ENCODE data around the gene HYAL1. TPM values are rescaled to one million over a fixed set of nuclear protein-coding genes. Genes with fewer than 3 reads are reported as not detected.

Gene HYAL1
- total RNA-seq, 1 donor from 2014 or later, result 4.1 TPM

DNA sequence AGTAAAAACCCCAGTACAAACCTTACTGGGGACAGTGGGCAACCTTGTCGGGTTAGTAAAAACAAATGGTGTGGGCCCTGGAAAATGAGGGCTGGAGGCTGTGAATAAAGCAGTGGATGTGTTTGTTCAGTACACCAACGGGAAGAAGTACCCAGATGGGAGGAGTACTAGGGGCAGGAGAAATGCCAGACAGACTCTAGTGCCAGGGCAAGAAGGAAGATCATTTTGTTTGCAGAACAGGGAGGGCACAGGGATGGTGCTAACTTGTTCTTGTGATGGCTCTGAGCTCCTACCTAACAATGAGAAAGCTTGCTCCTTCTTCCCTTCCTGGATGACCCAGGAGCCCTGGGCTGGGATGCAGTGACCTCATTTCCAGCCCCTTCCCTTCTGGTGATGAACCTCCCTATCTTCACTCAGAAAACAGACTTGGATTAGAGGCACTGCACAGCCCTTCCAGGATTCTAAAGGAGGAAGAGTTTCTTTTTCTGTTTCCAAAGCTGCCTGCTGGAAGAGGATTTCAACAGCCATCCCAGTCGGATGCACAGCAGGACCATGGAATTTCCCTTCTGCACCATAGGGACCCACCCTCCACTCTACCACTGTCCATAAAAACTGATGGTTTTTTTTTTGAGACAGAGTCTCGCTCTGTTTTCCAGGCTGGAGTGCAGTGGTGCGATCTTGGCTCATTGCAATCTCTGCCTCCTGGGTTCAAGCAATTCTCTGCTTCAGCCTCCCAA lies 31.1 kb upstream of the HYAL1 start:
- no peak for ATAC-seq

DNA sequence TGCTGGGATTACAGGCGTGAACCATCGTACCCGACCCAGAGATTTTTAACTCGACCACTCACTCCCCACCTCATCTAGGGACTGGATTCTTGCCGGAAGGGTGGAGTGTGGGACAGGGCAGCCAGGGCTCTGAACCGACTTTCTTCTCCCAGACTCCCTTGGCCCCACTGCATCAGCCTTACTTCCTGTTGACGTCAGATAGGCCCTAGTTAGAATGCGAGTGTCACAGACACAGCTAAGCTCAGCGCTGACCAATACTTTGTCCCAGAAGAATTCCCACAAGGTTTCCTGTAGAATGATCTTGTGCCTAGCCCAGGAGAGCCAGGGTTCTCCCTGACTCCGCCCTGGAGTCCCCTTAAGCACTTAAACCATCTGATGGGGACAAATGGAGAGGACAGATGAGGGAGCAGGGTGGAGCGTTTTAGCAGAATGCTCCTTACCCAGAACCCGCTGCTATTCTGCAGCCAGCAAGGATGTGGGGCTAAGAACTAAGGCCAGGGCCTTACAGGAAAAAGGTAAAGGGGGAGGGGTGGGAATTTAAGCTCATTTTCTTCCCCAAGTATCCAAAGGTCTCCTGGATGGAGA lies 30.5 kb upstream of the HYAL1 start:
- no peak for ATAC-seq

DNA sequence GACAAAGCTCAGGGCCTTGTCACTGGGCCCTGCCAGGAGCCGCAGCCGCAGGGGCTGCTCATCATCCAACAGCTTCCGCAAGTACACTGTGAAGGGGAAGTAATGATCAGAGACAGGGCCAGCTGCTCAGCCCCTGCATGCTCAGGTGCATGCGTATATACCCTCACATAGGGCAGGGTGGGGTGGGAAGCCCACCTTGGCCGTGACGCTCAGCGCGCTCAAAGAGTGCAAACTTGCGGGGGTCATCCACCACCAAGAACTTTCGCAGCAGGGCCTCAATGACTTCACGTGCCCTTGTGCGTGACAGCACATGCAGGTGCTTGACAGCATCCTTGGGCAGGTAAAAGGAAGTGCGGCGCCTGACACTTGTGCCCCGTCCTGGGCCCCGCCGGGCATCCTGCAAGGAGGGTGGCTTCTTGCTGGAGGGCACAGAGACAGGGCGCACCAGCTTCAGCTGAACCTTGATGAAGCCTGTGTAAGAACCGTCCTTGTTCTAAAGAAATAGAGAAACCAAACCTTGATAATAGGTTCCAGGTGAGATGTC lies 28.1 kb upstream of the HYAL1 start:
- no peak for ATAC-seq

GRCh38 chr3:50330330-50330729 lies 27.0 kb upstream of the HYAL1 start:
- ATAC-seq, result no peak

DNA sequence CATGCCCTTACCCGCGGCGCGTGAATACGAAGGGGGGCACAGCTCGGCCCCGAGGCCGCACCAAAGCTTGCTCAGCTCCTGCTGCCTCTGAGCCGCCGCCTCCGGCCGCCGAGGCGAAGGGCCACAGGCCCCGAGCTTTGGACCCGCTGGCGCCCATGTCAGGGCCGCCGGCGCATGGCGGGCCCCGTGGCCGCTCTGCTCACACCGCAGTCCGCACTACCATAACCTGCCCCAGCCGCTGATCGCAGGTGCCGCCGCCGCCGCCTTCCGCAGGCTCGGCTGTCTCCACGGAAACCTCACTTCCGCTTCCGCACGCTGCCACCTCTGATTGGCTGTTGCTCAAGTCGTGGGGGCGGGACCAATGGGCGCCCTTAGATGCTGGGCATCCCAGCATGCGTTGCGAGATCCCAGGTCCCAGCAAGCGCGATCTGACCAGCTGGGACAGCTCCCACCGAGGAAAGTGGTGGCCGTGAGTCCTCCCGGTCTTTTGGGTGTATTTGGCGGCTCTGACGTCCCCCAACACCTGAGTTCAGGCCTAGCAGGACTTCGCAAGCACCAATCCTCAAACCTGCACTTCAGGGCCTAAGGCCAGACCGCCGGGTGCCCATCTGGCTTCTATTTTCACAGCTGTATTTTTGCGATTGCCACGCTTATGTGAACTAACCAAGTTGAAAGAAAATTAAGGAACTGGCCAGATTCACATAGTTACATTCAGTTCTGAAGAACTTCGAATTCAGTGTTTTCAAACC lies 24.7 kb upstream of the HYAL1 start, which contains the start of gene TUSC2:
Gene TUSC2 (minus strand): TSS at position 281 of the 749 bp plus-strand sequence. CDS start 124 bp downstream, at position 157.
- ATAC-seq, result peak; percentile 89

- no peak for ATAC-seq
Observed at GRCh38 chr3:50327129-50327528, 23.8 kb upstream of the HYAL1 start.

DNA sequence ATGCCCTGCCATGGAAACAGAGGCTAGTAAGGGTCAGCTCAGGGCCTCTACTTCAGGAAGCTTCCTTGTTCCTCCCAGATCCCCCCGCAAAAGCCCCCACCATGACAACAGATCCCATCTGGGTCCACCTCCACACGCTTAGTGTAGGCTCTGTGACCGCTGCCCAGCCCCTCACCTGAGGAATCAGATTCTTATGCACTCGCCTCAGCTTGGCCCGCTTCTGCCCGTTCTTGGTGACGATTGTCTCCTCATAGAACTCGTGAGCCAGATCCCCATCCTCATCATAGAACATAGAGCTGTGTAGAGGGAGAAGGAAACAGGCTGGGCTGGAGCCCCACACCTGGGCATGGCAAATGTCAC lies 22.8 kb upstream of the HYAL1 start:
- ATAC-seq, result no peak

GRCh38 chr3:50325497-50326181 lies 22.3 kb upstream of the HYAL1 start:
- no peak for ATAC-seq

GRCh38 chr3:50325113-50325480 lies 21.7 kb upstream of the HYAL1 start:
- ATAC-seq, result no peak

DNA sequence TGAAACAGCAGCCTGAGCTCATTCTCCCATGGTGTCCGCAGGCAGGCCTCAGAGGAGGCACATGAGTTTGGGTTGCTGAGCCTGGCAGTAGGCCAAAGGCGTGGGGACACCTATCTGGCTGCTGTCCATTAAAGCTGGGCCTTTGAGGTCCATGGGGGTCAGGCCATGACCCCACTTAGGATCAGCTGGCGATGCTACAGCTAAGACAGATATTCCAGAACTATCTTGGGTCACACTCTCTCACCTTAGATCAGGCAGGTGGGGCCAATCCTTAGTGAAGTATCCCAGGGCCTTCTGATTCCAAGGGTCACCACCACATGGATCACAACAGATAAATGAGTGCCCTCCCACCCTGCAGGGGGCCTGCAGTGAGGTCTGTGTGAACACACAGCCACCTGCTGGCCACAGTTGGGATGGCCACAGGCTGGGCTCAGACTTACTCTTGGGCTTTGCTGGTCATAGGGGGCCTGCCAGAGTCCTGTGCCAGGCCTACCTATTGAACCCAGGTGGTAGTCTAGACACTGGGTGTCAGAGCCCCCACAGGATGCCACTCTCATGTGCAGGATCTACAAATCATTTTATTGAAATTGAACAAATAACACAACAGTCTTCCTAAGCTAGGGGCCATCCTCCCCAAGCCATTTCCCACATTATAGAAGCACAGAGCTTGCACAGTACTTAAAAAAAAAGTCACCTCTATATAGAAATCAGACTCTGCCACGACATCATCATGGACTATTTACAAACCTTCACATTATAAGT lies 21.2 kb upstream of the HYAL1 start:
- ATAC-seq, result peak; percentile 6

GRCh38 chr3:50323614-50324199 lies 20.3 kb upstream of the HYAL1 start:
- ATAC-seq, result no peak

- no peak for ATAC-seq
Observed at GRCh38 chr3:50323092-50323600, 19.8 kb upstream of the HYAL1 start.

GRCh38 chr3:50322386-50323091 lies 19.2 kb upstream of the HYAL1 start, which contains the start of gene HYAL2:
HYAL2 (minus strand) TSS chr3:50322745; CDS start chr3:50320489, 2,256 bp downstream.
- ATAC-seq, result no peak

GRCh38 chr3:50322115-50322385 lies 18.7 kb upstream of the HYAL1 start:
- ATAC-seq, result no peak

GRCh38 chr3:50321336-50322114 lies 18.2 kb upstream of the HYAL1 start:
- peak; percentile 56 for ATAC-seq

- peak; percentile 43 for ATAC-seq
Observed at GRCh38 chr3:50320853-50321335, 17.5 kb upstream of the HYAL1 start.

GRCh38 chr3:50319894-50320625 lies 16.7 kb upstream of the HYAL1 start:
- ATAC-seq, result no peak

- no peak for ATAC-seq
Observed at GRCh38 chr3:50319181-50319893, 16.0 kb upstream of the HYAL1 start.

Data from esophagus mucosa (tissue), 1 donor.